ENCODE results near the gene SLC16A8. TPM values are rescaled to one million over a fixed set of nuclear protein-coding genes. Genes with fewer than 3 reads are reported as not detected.

Gene SLC16A8
- total RNA-seq, 2 donors from 2014 or later, result 0.28 TPM; not detected in 1

GRCh38 chr22:38036392-38037062 is 47.5 kb downstream of the SLC16A8 start:
- no peak overlapping the region for H3K27ac ChIP-seq
- no peaks in the 10 kb centered on the region for H3K36me3 ChIP-seq
- no peaks in the 10 kb centered on the region for H3K27me3 ChIP-seq
- no peak overlapping the region for H3K4me3 ChIP-seq
- peaks cover 0 to 26% of the 10 kb centered on the region in 2 donors for H3K4me1 ChIP-seq
- TF ChIP-seq CTCF (IDR thresholded peaks at IDR 0.05), result no peak
- no peaks in the 10 kb centered on the region for H3K9me3 ChIP-seq
- no peak for DNase-seq (ENCODE audit: low spot score)

GRCh38 chr22:38035530-38035885 is 48.5 kb downstream of the SLC16A8 start:
- Histone ChIP-seq H3K27ac (no peak overlapping the region), H3K36me3 (no peaks in the 10 kb centered on the region), H3K9me3 (no peaks in the 10 kb centered on the region), H3K4me3 (no peak overlapping the region), H3K27me3 (no peaks in the 10 kb centered on the region), H3K4me1 (peaks cover 0 to 26% of the 10 kb centered on the region in 2 donors)
- no peak for DNase-seq (ENCODE audit: low spot score)
- no peak for TF ChIP-seq CTCF (IDR thresholded peaks at IDR 0.05)

GRCh38 chr22:38034884-38035529 is 49.0 kb downstream of the SLC16A8 start:
- peak overlapping the region in 1 of 2 donors; percentile 57 for H3K27ac ChIP-seq
- TF ChIP-seq CTCF (IDR thresholded peaks at IDR 0.05), result no peak
- no peak for DNase-seq (ENCODE audit: low spot score)
- no peak overlapping the region for H3K4me3 ChIP-seq
- no peaks in the 10 kb centered on the region for H3K36me3 ChIP-seq
- peaks cover 0 to 26% of the 10 kb centered on the region in 2 donors for H3K4me1 ChIP-seq
- no peaks in the 10 kb centered on the region for H3K9me3 ChIP-seq
- no peaks in the 10 kb centered on the region for H3K27me3 ChIP-seq

- no peaks in the 10 kb centered on the region for H3K9me3 ChIP-seq
- TF ChIP-seq CTCF (IDR thresholded peaks at IDR 0.05), result no peak
- H3K27me3 ChIP-seq, result no peaks in the 10 kb centered on the region
- peaks cover 0 to 22% of the 10 kb centered on the region in 2 donors for H3K4me1 ChIP-seq
- no peaks in the 10 kb centered on the region for H3K36me3 ChIP-seq
- no peak overlapping the region for H3K4me3 ChIP-seq
- peak; percentile 67 for DNase-seq (ENCODE audit: low spot score)
- H3K27ac ChIP-seq, result peak overlapping the region; percentile 25 to 57
These were observed 49.6 kb downstream of the SLC16A8 start for GRCh38 chr22:38034278-38034882.

GRCh38 chr22:38033522-38034277 is 50.3 kb downstream of the SLC16A8 start:
- peak; percentile 67 for DNase-seq (ENCODE audit: low spot score)
- no peaks in the 10 kb centered on the region for H3K27me3 ChIP-seq
- no peak for TF ChIP-seq CTCF (IDR thresholded peaks at IDR 0.05)
- no peak overlapping the region for H3K4me3 ChIP-seq
- H3K27ac ChIP-seq, result peak overlapping the region; percentile 25 to 57
- no peaks in the 10 kb centered on the region for H3K36me3 ChIP-seq
- no peaks in the 10 kb centered on the region for H3K9me3 ChIP-seq
- H3K4me1 ChIP-seq, result peaks cover 0 to 21% of the 10 kb centered on the region in 2 donors

Data from right atrium auricular region (tissue), 2 donors.